HG03066 (cell line): Measurements from ENCODE around the gene PTPRE.
"Not testable (repeated sequence)": the region's sequence is repeated elsewhere in the genome, so short reads cannot be mapped to it uniquely, and the experiment has no call there.

Experiments used
- ATAC-seq: cut with Tn5 transposase; IDR thresholded peaks from one replicate; pipeline ENCODE4 v1.9.1; 2021; ENCODE audit warnings: low read depth; ENCODE audit not compliant: unreplicated experiment

The PTPRE gene

GRCh38 chr10:127976701-127977356, 69.9 kb downstream of the PTPRE start:
- ATAC-seq, result no peak

DNA sequence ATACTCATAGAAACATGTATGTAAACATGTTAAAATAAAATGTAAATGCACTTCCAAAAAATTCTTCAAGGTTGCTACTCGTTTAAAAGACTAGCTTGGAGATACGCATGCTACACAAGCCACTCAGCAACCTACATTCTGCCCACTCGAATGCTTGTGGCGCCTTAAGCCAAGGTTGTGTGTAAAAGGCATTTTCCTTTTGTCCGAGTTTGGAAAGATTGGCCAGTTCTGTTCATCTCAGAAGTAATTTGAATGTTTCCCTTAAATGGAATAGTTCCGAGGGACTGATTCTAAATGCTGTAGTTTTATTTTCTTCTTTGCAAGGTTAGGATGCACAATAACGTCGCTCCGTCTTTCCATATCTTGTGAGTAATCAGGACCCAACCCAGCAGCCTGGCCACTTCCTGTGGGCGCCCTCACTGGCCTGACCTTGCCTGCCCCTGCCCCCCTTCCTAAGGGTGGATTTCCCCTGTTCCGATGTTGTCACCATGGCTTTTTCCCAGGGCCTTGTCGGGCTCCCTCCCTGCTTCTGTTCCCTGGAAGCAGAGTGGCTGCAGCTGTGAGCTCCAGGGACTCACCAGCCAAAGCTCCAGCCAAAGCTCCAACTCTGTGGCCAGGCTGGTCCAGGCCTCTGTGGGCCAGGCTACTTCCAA, 70.6 kb downstream of the PTPRE start:
- ATAC-seq, result no peak

- no peak for ATAC-seq
These were observed 71.6 kb downstream of the PTPRE start for GRCh38 chr10:127978481-127978880.

DNA sequence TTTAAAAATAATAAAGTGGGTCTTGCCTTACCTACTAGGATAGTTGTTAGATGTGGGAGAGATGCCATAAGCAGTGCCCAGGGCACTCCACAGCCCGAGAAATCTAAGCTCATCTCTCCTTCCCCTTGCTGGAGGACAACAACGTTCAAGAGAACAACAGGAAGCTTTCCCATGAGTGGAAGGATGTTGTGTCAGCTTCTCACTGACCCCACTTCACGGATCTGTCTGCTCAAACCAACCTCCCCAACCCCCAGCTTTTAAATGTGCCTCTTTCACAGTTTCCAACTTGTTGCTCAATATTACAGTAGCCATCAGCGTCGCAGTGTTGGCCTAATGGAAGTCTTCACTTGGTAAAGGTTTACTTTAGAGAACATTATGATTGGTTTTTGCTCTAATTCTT, 72.1 kb downstream of the PTPRE start:
- ATAC-seq, result no peak

DNA sequence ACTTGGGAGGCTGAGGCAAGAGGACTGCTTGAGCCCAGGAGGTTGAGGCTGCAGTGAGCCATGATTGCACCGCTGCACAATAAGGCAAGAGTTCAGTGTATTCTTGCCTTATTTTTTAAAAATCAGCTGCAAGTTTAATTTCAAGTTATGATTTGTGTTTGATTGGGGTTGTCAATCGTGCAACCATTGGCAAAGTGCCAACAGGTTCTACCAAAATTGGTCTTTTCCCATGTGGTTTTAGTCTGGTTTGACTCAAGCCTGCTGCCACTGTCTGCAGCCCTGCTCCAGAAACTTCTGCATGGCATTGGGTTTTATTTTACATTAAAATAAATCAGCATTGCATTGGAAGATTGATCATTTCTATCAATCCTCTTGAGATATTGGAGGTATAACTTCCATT, 72.7 kb downstream of the PTPRE start:
- no peak for ATAC-seq

- no peak for ATAC-seq
These were observed 74.0 kb downstream of the PTPRE start for GRCh38 chr10:127980898-127981297.

DNA sequence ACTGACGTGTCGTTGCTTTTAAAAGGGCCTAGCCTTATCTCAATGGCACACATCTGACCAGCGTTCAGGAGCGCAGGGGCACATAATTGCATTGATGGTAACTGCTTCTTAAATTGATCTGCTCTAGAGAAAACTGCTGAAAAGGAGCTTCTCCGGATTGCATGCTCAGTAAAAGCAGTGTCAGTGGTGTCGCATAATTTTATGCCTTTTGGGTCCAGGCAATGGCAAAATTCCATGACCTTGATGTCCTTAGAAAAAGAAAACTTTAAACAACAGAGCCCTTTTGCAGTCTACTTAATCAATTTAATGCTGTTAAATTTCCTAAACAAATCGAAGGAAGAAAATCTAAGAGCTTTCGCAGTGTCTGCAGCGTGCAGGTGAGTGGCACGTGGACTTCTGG, 75.7 kb downstream of the PTPRE start:
- ATAC-seq, result no peak

DNA sequence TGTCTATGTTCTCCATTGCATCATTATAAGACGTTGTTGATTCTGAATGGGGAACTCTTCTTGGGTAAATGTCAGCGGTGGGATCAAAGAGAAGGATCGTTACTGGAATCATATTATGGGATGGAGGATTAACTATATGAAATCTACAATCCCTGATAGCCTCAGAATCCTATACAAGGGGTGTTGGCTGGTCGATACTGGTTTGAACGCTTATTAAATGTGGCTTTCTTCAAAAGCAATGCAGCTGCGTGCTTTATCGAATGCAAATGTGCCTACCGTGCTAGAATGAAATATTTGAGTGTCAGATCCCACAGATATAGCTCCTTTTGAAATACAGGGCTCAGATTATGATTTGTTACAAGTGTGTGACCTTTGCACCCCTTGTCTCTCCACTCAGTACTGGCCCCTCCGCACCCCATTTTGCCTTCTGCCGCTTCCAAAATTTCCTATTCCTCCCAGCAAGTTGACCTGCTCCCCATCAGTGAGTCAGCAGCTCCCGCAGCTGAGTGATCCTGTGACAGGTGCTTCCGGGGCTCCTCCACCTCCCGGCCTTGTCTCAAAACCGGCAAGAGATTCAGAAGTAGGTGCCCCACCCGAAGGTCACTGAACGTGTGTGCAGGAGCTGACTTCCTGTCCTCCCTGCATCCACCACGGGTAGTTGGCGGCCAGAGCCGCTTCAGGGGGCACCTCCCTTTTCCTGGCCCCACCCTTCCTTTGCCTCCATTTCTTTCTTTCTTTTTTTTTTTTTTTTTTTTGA, 76.6 kb downstream of the PTPRE start:
- no peak for ATAC-seq

DNA sequence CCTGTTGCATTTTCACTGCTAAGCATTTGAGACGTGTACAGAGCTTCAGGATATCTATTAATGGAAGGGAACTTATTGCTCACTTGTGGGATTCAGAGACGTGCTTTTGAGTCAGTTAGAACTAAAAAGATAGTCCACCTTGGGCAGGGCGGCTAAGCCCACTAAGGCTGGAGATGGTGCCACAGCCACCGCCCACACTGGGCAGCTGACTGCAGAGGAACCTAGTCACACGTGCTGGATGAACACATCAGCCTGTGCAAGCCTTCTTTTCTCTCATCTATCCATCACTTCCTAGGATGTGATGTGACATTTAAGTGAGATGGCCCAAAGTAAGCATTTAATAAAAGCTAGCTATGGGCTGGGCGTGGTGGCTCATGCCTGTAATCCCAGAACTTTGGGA, 78.0 kb downstream of the PTPRE start:
- no peak for ATAC-seq

GRCh38 chr10:127986531-127987466, 79.9 kb downstream of the PTPRE start:
- no peak for ATAC-seq

GRCh38 chr10:127987467-127988380, 80.8 kb downstream of the PTPRE start:
- no peak for ATAC-seq

DNA sequence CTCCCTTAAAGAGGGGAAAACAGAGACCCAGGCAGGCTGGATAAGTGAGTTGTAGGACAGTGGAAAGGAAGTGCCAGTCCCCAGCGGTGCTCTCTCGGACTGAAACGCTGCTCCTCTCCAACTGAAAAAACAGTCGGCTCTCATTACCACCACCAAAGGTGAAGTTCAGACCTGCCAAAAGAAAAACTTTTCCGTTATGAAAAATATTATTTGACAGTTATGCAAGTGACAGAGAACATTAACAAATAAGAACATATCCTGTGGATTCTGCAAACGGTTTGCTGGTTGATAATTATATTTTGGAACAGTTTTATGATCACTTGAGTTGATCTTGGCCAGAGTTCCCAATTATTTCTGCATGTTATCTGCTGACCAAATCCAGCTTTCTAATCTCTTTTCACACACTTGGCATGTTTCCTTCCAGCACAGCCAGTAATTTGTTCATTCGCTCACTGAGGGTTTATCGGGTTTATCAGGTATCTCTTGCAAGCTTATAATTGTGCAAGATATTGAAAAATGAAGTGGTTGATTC, 82.6 kb downstream of the PTPRE start:
- ATAC-seq, result no peak

DNA sequence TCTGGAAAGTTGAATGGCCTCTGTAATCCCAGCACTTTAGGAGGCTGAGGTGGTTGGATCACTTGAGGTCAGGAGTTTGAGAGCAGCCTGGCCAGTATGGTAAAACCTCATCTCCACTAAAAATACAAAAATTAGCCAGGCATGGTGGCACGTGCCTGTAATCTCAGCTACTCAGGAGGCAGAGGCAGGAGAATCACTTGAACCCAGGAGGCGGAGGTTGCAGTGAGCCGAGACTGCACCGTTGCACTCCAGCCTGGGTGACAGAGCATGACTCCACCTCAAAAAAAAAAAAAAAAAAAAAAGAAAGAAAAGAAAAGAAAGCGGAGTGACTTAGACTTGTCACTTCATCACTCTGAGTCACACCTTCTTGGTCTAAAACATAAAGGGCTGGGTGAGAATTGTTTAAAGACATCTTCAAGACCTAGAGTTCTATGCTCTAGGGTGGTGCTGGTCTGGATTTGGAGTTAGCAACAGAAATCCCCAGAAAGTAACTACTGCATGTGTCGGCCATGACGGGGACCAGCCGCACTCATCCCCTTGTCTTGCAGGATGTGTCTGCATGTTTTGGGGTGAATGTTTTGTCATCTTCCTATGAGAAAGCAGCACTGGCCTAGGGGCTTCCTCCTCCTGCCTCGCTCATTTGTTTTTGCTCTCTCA, 83.4 kb downstream of the PTPRE start:
- not testable (repeated sequence) for ATAC-seq

GRCh38 chr10:127990846-127991542, 84.1 kb downstream of the PTPRE start:
- no peak for ATAC-seq

- no peak for ATAC-seq
These were observed 84.8 kb downstream of the PTPRE start for GRCh38 chr10:127991543-127992255.

DNA sequence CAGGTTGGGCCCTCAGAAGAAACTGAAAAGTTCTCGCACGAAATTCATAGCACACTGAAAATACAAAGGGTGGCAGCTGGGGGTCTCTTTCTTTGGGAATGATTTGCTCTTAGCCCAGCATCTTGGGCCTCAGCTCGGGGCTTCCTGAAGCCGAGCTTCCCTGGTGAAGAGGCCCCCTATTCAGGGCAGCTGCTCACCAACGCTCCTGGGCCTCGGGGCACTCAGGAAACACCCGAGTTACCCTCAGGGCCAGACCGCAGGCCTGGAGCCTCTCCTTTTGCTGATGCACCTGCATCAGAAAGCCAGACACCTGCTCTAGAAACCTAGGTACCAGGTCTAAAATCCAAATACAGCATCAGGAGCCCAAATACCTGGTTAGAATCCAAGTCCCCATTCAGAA, 85.5 kb downstream of the PTPRE start:
- no peak for ATAC-seq

DNA sequence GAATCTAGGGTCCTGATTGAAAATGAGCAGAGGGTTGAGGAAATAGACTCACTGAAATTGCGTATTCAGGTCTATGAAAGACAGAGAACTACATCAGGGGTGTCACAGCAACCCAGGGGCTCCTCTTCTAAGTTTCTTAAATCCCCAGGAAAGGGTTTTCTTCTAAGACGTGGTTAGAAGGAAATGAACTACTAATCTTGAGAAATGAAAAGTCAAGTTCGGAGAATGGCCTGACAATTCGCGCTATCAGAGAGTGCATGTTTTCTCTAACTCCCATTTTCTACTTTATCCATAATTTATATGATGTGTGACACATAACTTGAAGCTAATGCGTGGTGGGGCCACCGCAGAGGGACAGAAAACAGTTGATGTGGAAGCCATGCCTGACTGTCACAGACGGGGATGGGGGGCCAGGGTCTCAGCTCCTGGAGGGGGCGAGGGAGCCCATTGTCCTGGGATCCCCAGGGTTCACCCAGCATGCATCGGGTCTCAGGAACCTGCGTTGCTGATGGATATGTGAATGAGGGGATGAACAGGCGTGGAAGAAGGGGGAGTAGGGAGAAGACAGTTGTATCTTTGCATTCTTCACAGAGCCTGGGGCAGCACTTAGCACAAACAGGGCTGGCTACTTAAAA, 86.3 kb downstream of the PTPRE start:
- ATAC-seq, result no peak
